SK-N-SH (cell line): ENCODE data around the gene GFI1B. TPM values are rescaled to one million over a fixed set of nuclear protein-coding genes. Genes with fewer than 3 reads are reported as not detected.

ENCODE experiments used
- CTCF ChIA-PET: fragments of 300-600, 350-600 bp; formaldehyde crosslinking; extraction: SDS; loops from one replicate; lab custom pipeline; 2021; lab: Yijun Ruan, JAX
- POLR2A ChIA-PET: fragments of 350-600 bp; sonication (Branson Sonifier 250); formaldehyde crosslinking; extraction: SDS; loops from one replicate; lab custom pipeline; 2020; ENCODE audit warnings: antibody characterized with exemption, inconsistent platforms; lab: Yijun Ruan, JAX
- DNase-seq: peaks from one replicate; pipeline ENCODE4 v3.0.0; 2012
- H2AFZ ChIP-seq: fragments of 200-600 bp; sonication (generic); 2 replicates; pipeline ENCODE4 v1.8.1; 2016; ENCODE audit warnings: antibody characterized with exemption, mild to moderate bottlenecking, low read depth
- H3F3A ChIP-seq: fragments of 200-600 bp; sonication (generic); replicated peaks from 2 replicates; pipeline ENCODE3; 2016; ENCODE audit warnings: antibody characterized with exemption, mild to moderate bottlenecking; ENCODE audit not compliant: insufficient read depth
- H3K27ac ChIP-seq, 2 experiments: fragments of 200-500 bp in 1 of 2; fragments of 200-600 bp in 1 of 2; sonication (Bioruptor generic) in 1 of 2; sonication (generic), shearing (Covaris generic) in 1 of 2; 2 replicates each; pipeline versions ENCODE4 v1.5.1 to v1.6.1; 2014 to 2016; ENCODE audit warnings: low read depth in 2 of 2, inconsistent platforms in 1 of 2, low read length in 1 of 2, mild to moderate bottlenecking in 1 of 2, mixed read lengths in 1 of 2
- H3K27me3 ChIP-seq: fragments of 200-600 bp; sonication (generic), shearing (Covaris generic); 2 replicates; pipeline ENCODE4 v1.6.1; 2016; ENCODE audit warnings: mixed run types; ENCODE audit not compliant: insufficient read depth
- H3K36me3 ChIP-seq, 2 experiments: fragments of 200-500 bp in 1 of 2; fragments of 200-600 bp in 1 of 2; sonication (Bioruptor generic) in 1 of 2; sonication (generic) in 1 of 2; replicated peaks in 1 of 2; 2 replicates each; pipeline versions ENCODE3 to v1.5.1; 2014 to 2016; ENCODE audit warnings: low read length in 1 of 2, mild to moderate bottlenecking in 1 of 2; ENCODE audit not compliant: insufficient read depth in 2 of 2, control insufficient read depth in 1 of 2
- H3K4me1 ChIP-seq, 2 experiments: fragments of 200-500 bp in 1 of 2; fragments of 200-600 bp in 1 of 2; sonication (Bioruptor generic) in 1 of 2; sonication (generic), shearing (Covaris generic) in 1 of 2; 2 replicates each; pipeline versions ENCODE4 v1.5.1 to v1.6.1; 2014 to 2016; ENCODE audit warnings: low read depth in 1 of 2, low read length in 1 of 2, mixed run types in 1 of 2; ENCODE audit not compliant: insufficient read depth in 2 of 2, control insufficient read depth in 1 of 2
- H3K4me2 ChIP-seq: fragments of 200-600 bp; sonication (generic), shearing (Covaris generic); 2 replicates; pipeline ENCODE4 v1.6.1; 2017; ENCODE audit warnings: mixed run types
- H3K4me3 ChIP-seq, 2 experiments: fragments of 200-500 bp in 1 of 2; fragments of 200-600 bp in 1 of 2; sonication (Bioruptor generic) in 1 of 2; sonication (generic), shearing (Covaris generic) in 1 of 2; 2 replicates each; pipeline versions ENCODE4 v1.5.1 to v1.8.1; 2014 to 2016; ENCODE audit warnings: low read depth in 2 of 2, inconsistent platforms in 1 of 2, low read length in 1 of 2, mild to moderate bottlenecking in 1 of 2, mixed read lengths in 1 of 2, moderate library complexity in 1 of 2
- H3K79me2 ChIP-seq: fragments of 200-600 bp; sonication (generic); 2 replicates; pipeline ENCODE4 v1.8.1; 2017; ENCODE audit warnings: mild to moderate bottlenecking; ENCODE audit not compliant: insufficient read depth
- H3K9ac ChIP-seq: fragments of 200-600 bp; sonication (generic); 2 replicates; pipeline ENCODE4 v1.6.1; 2017; ENCODE audit warnings: mixed run types
- H3K9me2 ChIP-seq: fragments of 200-600 bp; sonication (generic); 2 replicates; pipeline ENCODE4 v1.6.1; 2017; ENCODE audit warnings: mixed run types
- H3K9me3 ChIP-seq: fragments of 200-600 bp; sonication (generic); 2 replicates; pipeline ENCODE4 v1.6.1; 2017; ENCODE audit warnings: mixed run types, mild to moderate bottlenecking, moderate library complexity
- H4K20me1 ChIP-seq: fragments of 200-600 bp; sonication (generic); 2 replicates; pipeline ENCODE4 v1.6.1; 2017; ENCODE audit warnings: mild to moderate bottlenecking, mixed run types; ENCODE audit not compliant: insufficient read depth
- ELF1 ChIP-seq: IDR thresholded peaks from 2 replicates; pipeline ENCODE4 v1.4.0; 2012
- EP300 ChIP-seq, 2 experiments: IDR thresholded peaks; 2 replicates each; pipeline versions ENCODE4 v1.4.0 to v1.6.1; 2012; ENCODE audit warnings: borderline replicate concordance in 1 of 2, low read depth in 1 of 2, low read length in 1 of 2
- EZH2phosphoT487 ChIP-seq: fragments of 200-600 bp; sonication (generic); IDR thresholded peaks from 2 replicates; pipeline ENCODE4 v1.6.1; 2017; ENCODE audit warnings: low read depth, mixed run types, mild to moderate bottlenecking, antibody characterized with exemption, moderate library complexity, borderline replicate concordance
- FOSL2 ChIP-seq: IDR thresholded peaks from 2 replicates; pipeline ENCODE4 v1.4.0; 2012; ENCODE audit warnings: low read depth, mild to moderate bottlenecking, moderate library complexity, borderline replicate concordance
- FOXJ3 ChIP-seq: sonication (generic); formaldehyde crosslinking; IDR thresholded peaks from 2 replicates; pipeline ENCODE4 v1.5.1; 2020; ENCODE audit warnings: mild to moderate bottlenecking, missing genetic modification reagents
- FOXM1 ChIP-seq: IDR thresholded peaks from 2 replicates; pipeline ENCODE4 v1.4.0; 2012; ENCODE audit warnings: low read depth, mild to moderate bottlenecking
- JUND ChIP-seq: IDR thresholded peaks from 2 replicates; pipeline ENCODE4 v1.4.0; 2012
- MEF2A ChIP-seq: IDR thresholded peaks from 2 replicates; pipeline ENCODE4 v1.4.0; 2012; ENCODE audit warnings: low read depth, borderline replicate concordance
- NRF1 ChIP-seq: IDR thresholded peaks from 2 replicates; pipeline ENCODE4 v1.6.1; 2012; ENCODE audit warnings: low read depth, mild to moderate bottlenecking, low read length
- POLR2AphosphoS5 ChIP-seq: IDR thresholded peaks from 2 replicates; pipeline ENCODE4 v1.6.1; 2012; ENCODE audit warnings: low read depth, low read length
- RAD21 ChIP-seq: IDR thresholded peaks from 2 replicates; pipeline ENCODE4 v1.6.1; 2012; ENCODE audit warnings: mild to moderate bottlenecking, low read length
- RCOR1 ChIP-seq: fragments of 150-350 bp; IDR thresholded peaks from 2 replicates; pipeline ENCODE4 v1.6.1; 2017; ENCODE audit warnings: antibody characterized with exemption, low read length
- REST ChIP-seq: IDR thresholded peaks from 2 replicates; pipeline ENCODE4 v1.6.1; 2012; ENCODE audit warnings: mild to moderate bottlenecking, low read depth, low read length, moderate library complexity
- RFX5 ChIP-seq: IDR thresholded peaks from 2 replicates; pipeline ENCODE4 v1.6.1; 2012; ENCODE audit warnings: mild to moderate bottlenecking, improper control_type of control experiment, low read length
- RXRA ChIP-seq: IDR thresholded peaks from 2 replicates; pipeline ENCODE4 v1.4.0; 2012; ENCODE audit warnings: low read depth, mild to moderate bottlenecking, borderline replicate concordance
- SMC3 ChIP-seq: IDR thresholded peaks from 2 replicates; pipeline ENCODE4 v1.6.1; 2012; ENCODE audit warnings: low read depth, low read length, improper control_type of control experiment
- TAF1 ChIP-seq: IDR thresholded peaks from 2 replicates; pipeline ENCODE4 v1.6.1; 2012; ENCODE audit warnings: low read depth, mild to moderate bottlenecking, low read length, moderate library complexity, borderline replicate concordance
- TCF12 ChIP-seq: IDR thresholded peaks from 2 replicates; pipeline ENCODE4 v1.4.0; 2012
- TEAD4 ChIP-seq: IDR thresholded peaks from 2 replicates; pipeline ENCODE4 v1.4.0; 2012; ENCODE audit warnings: mild to moderate bottlenecking, borderline replicate concordance; ENCODE audit not compliant: insufficient read depth
- USF1 ChIP-seq: IDR thresholded peaks from 2 replicates; pipeline ENCODE4 v1.4.0; 2012; ENCODE audit warnings: low read depth, borderline replicate concordance
- WGBS: methylation state at CpG from one replicate; pipeline ENCODE4 v1.1.6; 2017; ENCODE audit warnings: low lambda C conversion rate; 5-methylcytosine and 5-hydroxymethylcytosine counted together
- polyA plus RNA-seq, 3 experiments: library from polyadenylated mRNA; depleted of rRNA; stranded (reverse); fragments of >200 nt; gene quantifications; 2 replicates each; pipeline ENCODE4 v1.2.3, GENCODE V29; 2012
- TF ChIP-seq, protein P1 (sequence below): fragments of 200-600 bp; sonication (generic); IDR thresholded peaks from 2 replicates; pipeline ENCODE4 v1.6.1; 2017; ENCODE audit warnings: antibody characterized with exemption, mild to moderate bottlenecking, moderate library complexity
- TF ChIP-seq, protein P2 (sequence below): IDR thresholded peaks from 2 replicates; pipeline ENCODE4 v1.4.0; 2012; ENCODE audit warnings: low read depth

The GFI1B gene
- polyA plus RNA-seq, 1 of the 3 experiments (the other 2 are of a cell fraction), result not detected

DNA sequence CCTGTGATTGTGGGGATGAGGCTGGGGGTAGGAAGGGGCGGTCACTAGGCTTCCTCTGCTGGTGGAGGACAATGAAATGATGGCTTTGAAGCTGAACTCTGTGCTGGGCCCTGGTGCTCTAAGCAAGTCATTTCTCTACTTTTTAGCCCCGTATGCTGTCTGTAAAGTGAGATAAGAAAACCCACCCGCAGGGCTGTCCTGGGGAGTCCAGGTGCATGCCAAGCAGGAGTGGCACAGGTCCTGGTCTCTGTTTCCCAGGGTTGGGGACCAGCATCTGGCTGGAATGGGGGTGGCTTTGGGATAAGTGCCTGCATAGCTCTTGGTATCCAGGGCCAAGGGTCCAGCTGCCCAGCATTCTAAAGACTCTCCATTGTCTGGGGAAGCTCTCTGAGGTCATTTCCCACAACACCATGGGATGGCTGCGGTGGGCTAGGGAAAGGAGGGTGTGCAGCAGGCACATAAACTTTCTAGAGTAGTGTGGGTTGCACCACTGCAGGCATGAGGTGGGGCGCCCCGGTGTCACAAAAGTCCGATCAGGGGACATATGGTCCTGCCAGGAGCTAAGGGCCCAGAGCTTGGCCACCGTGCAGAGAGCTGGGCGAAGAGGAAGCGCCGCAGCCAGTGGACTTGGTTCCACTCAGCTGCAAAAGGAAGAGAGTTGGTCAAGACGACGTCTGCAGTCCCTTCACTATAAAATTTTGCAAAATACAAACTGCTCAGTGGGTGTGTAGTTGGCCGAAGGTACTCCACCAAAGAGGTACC lies 26.7 kb downstream of the GFI1B start:
- no peak overlapping the region for H3K9ac ChIP-seq
- TF ChIP-seq NRF1 (no peak), TEAD4 (no peak), JUND (no peak), EZH2phosphoT487 (no peak), SMC3 (no peak), POLR2AphosphoS5 (no peak), RXRA (no peak), RCOR1 (no peak), TCF12 (no peak), RAD21 (no peak), FOSL2 (no peak), MEF2A (no peak), ELF1 (no peak)
- no peaks in the 10 kb centered on the region for H3K36me3 ChIP-seq
- H3K27ac ChIP-seq, result no peak overlapping the region
- H3K4me3 ChIP-seq, result no peak overlapping the region
- no peak overlapping the region for H3K4me2 ChIP-seq
- H3K4me1 ChIP-seq, result no peaks in the 10 kb centered on the region; a peak in 1 of 4 replicates
- no peaks in the 10 kb centered on the region for H4K20me1 ChIP-seq
- POLR2A ChIA-PET, result no interaction called here
- no peak overlapping the region for H2AFZ ChIP-seq
- CTCF ChIA-PET, result interaction anchor here (0.8 to 4.9 kb wide), 5 partner anchors 13 to 32 kb away, joined by 3 to 39 read pairs (median 6); partner anchors contain the start of gene GFI1B
- H3K9me3 ChIP-seq, result no peaks in the 10 kb centered on the region
- H3F3A ChIP-seq, result no peaks in the 10 kb centered on the region
- 40% methylated on average over 10 of the region's 14 CpGs for WGBS
- no peak for DNase-seq
- no peaks in the 10 kb centered on the region for H3K9me2 ChIP-seq
- H3K27me3 ChIP-seq, result peaks cover 18% of the 10 kb centered on the region; the same call in 1 of the 2 replicates
- H3K79me2 ChIP-seq, result no peaks in the 10 kb centered on the region

- WGBS, result 8% methylated on average over 3 of the region's 3 CpGs
- H3K4me2 ChIP-seq, result no peak overlapping the region
- H3K36me3 ChIP-seq, result no peaks in the 10 kb centered on the region
- POLR2A ChIA-PET, result no interaction called here
- H3K9ac ChIP-seq, result no peak overlapping the region
- peaks cover 11% of the 10 kb centered on the region; the same call in 1 of the 2 replicates for H3K27me3 ChIP-seq
- no peaks in the 10 kb centered on the region for H4K20me1 ChIP-seq
- H2AFZ ChIP-seq, result no peak overlapping the region
- CTCF ChIA-PET, result interaction anchor here (0.9 to 4.9 kb wide), 4 partner anchors 12 to 138 kb away, joined by 3 to 39 read pairs (median 5); no protein-coding TSS in a partner anchor
- H3K79me2 ChIP-seq, result no peaks in the 10 kb centered on the region
- H3K27ac ChIP-seq, result no peak overlapping the region
- H3K9me2 ChIP-seq, result no peaks in the 10 kb centered on the region
- no peaks in the 10 kb centered on the region for H3K9me3 ChIP-seq
- DNase-seq, result no peak
- H3F3A ChIP-seq, result no peaks in the 10 kb centered on the region
- H3K4me1 ChIP-seq, result no peaks in the 10 kb centered on the region; a peak in 1 of 4 replicates
- no peak overlapping the region for H3K4me3 ChIP-seq
- no peak for TF ChIP-seq USF1
- no peak for TF ChIP-seq EP300 (IDR thresholded peaks at IDR 0.05; ENCODE audit: borderline replicate concordance in 1 of 2, low read depth in 1 of 2, low read length in 1 of 2)
- TF ChIP-seq FOXM1, result no peak
- no peak for TF ChIP-seq RAD21
- no peak for TF ChIP-seq TAF1
- TF ChIP-seq REST, result no peak
- no peak for TF ChIP-seq FOXJ3 (CRISPR knock-in tag)
- no peak for TF ChIP-seq MEF2A
- TF ChIP-seq RFX5, result no peak
- TF ChIP-seq, protein P1, sequence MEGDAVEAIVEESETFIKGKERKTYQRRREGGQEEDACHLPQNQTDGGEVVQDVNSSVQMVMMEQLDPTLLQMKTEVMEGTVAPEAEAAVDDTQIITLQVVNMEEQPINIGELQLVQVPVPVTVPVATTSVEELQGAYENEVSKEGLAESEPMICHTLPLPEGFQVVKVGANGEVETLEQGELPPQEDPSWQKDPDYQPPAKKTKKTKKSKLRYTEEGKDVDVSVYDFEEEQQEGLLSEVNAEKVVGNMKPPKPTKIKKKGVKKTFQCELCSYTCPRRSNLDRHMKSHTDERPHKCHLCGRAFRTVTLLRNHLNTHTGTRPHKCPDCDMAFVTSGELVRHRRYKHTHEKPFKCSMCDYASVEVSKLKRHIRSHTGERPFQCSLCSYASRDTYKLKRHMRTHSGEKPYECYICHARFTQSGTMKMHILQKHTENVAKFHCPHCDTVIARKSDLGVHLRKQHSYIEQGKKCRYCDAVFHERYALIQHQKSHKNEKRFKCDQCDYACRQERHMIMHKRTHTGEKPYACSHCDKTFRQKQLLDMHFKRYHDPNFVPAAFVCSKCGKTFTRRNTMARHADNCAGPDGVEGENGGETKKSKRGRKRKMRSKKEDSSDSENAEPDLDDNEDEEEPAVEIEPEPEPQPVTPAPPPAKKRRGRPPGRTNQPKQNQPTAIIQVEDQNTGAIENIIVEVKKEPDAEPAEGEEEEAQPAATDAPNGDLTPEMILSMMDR, result no peak
- TF ChIP-seq TEAD4, result no peak
- TF ChIP-seq, protein P2, sequence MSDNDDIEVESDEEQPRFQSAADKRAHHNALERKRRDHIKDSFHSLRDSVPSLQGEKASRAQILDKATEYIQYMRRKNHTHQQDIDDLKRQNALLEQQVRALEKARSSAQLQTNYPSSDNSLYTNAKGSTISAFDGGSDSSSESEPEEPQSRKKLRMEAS, result no peak
- no peak for TF ChIP-seq POLR2AphosphoS5
Observed at GRCh38 chr9:133005957-133006356, 27.5 kb downstream of the GFI1B start.
